ENCODE data around the gene TBX15. TPM values are rescaled to one million over a fixed set of nuclear protein-coding genes. Genes with fewer than 3 reads are reported as not detected.
"Not testable (repeated sequence)": the region's sequence is repeated elsewhere in the genome, so short reads cannot be mapped to it uniquely, and the experiment has no call there.

Gene TBX15
- total RNA-seq, 1 experiment from 2014 or later: 7.0 TPM

DNA sequence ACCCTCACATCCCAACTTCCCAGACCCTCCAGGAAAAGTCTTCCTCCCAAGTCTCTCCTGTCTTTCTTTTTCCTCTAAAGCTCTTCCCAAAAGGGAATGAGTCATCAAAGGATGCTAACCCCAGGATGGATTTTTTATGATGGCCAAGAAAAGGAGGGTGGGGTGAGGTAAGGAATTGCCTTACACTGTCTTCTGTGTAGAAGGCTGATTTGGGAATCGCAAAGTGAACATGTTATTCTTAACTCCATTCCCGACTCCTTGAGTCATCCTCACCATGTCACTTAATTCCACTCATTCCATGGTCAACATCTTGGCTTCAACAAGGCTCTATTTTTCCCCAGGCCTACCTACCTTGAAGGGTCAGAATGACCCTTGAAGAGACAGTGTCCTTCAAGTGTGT is 44.0 kb downstream of the TBX15 start:
- in situ Hi-C loops (cut with HindIII; ENCODE audit: low sequenced_read_pairs): no loop called here
- DNase-seq (ENCODE audit: low spot score): no peak

DNA sequence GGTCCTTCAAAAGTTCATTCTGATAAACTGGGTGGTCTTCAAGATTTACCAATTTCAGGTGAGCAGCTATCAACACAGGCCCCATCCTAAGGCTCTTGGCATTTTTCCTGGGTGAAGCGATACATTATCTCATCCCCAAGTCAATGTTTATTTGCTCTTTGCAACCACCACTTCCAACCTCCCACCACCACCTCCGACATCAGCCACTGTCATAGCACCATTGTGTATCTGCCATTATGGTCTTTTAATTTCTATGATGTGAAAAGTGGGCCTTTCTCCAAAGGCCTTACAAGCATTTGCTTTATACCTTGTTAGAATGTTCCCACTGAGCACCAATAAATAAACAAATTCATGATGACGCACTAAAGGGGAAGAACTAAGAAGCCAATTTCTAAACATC is 47.2 kb downstream of the TBX15 start:
- in situ Hi-C loops (cut with HindIII; ENCODE audit: low sequenced_read_pairs): no loop called here
- no peak for DNase-seq (ENCODE audit: low spot score)

DNA sequence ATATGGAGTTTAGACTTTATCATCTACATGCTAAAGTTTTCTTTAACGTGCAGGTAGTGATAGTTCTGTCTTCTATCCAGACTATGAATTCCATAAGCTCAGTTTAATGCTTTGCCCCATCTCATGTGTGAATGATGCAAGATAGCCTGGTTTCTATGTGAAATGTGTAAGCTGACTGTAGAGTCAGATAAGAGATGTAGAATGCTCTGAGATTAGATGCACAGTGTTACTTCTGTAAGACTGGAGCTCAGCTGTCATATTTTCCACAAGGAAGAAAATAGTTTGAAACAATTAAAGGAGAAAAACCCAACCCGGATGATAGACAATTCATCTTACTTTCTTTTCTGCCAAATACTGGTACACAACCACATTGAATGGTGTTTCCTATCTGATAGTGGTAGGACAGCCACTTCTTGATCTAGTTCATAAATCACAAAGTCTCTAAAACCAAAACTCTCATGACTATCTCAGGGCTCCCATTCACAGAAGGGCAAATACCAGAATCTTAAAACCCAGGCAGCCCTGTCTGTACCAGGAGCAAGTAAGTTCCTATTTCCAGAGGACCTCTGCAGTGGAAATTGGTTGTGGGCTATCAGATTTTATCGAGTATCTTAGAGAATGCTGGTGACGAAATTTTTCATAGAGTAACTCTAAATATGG is 50.6 kb downstream of the TBX15 start:
- in situ Hi-C loops (cut with HindIII; ENCODE audit: low sequenced_read_pairs): no loop called here
- no peak for DNase-seq (ENCODE audit: low spot score)

DNA sequence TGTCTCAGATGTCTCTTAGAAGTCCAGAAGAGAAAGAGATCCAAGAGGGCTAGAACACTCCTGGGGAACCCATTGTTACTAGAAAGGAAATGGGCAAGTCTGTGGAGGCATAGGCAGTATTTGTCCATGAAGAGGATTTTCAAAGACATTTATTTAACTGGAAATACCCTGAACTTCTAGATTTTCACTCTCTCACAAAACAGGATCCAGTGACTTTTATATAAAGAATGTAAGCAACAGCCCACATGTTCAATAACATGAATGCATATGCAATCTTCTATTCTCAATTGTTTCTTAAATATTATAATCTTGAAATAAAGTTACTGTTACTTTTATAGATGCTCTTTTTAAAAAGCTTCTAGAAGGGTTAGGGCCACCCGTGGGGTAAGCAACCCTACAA is 53.4 kb downstream of the TBX15 start:
- in situ Hi-C loops (cut with HindIII; ENCODE audit: low sequenced_read_pairs): no loop called here
- no peak for DNase-seq (ENCODE audit: low spot score)

DNA sequence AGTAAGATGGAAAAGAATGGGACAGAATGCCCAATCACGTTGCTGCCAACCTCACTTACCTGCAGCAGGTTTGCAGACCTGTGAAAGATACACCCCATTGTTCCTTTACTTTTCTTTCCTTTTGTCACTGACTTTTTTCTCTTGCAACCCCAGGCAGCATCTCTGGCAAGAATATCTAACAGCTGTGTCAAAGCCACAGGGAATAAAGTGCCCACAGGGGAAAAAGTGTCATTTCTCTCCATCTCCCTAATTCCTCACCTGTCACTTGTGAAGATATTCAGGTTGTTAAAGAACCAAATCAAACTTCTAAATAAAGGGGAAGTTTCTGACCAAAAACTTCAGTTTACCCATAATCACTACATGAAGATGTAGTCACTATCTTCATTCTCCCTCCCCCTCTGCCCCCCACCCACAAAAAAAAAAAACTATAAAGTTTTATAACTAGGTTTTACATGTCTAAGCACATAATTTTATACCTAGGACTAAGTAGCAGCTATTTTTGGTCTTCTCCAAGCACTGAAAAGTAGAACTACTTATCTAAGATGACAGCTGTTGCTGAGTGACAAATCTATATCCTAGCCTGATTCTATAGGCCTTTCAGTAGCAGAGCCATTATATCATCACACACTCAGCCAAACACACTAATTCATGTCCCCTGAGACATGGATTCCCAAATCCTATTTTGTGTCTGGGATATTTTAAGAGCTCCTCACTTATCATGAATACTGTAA is 54.9 kb downstream of the TBX15 start:
- in situ Hi-C loops (cut with HindIII; ENCODE audit: low sequenced_read_pairs): no loop called here

DNA sequence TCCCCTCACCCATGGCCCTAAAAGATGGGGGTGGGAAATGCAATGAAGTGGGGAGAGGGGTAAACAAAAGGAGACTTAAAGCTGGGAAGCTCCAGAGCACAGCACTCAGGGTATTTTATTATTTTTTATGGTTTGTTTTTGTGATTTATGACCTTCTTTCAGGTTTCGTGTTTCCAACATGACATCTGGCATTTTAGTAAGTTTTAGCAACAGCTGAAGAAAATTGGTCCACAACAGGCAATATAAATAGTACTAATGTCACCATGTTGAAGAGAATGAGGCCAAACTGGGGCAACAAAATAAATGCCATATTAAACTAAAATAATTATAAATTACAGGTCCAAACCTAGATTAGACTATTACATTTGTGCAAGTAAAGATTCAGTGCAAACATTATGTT is 56.3 kb downstream of the TBX15 start:
- in situ Hi-C loops (cut with HindIII; ENCODE audit: low sequenced_read_pairs): no loop called here
- no peak for DNase-seq (ENCODE audit: low spot score)

More for the DNA sequence above, 54.9 kb downstream of the TBX15 start:
- no peak for DNase-seq (ENCODE audit: low spot score)

DNA sequence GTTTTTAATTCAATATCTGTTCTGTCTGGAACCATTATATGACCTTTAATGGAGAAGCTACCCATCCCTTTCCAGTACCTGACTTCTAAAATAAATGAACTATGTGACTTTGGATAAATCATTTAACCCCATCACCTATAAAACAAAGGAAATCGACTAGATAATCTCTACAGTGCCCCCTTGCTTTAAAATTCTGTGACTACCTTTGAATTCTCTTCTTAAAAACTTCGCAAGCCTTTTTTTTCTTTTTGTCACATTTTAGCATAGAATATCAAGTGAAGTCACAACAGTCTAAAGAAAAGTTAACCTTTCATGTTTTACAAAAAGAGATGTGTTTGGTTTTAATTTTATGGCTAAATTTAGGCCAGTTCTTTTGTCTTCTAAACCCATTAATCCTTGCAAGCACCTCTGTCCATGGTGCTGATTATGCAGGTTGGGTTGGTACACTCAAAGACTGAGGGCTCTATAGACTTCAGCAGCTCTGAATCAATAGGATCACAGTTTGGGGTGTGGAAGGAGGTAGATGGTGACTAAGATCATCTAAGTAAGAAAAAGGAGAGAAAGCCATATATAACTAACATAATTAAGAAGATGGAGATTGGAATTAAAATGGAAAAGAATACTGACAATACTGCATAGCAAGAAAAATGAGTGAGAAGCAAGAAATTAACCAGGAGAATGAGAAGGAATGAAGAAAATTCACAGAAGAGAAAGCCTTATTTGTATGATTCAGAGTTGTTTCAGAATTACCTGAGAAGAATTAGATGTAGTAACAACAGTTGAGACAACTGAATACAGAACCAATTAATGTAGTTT is 59.2 kb downstream of the TBX15 start:
- no peak for DNase-seq (ENCODE audit: low spot score)
- in situ Hi-C loops (cut with HindIII; ENCODE audit: low sequenced_read_pairs): no loop called here

DNA sequence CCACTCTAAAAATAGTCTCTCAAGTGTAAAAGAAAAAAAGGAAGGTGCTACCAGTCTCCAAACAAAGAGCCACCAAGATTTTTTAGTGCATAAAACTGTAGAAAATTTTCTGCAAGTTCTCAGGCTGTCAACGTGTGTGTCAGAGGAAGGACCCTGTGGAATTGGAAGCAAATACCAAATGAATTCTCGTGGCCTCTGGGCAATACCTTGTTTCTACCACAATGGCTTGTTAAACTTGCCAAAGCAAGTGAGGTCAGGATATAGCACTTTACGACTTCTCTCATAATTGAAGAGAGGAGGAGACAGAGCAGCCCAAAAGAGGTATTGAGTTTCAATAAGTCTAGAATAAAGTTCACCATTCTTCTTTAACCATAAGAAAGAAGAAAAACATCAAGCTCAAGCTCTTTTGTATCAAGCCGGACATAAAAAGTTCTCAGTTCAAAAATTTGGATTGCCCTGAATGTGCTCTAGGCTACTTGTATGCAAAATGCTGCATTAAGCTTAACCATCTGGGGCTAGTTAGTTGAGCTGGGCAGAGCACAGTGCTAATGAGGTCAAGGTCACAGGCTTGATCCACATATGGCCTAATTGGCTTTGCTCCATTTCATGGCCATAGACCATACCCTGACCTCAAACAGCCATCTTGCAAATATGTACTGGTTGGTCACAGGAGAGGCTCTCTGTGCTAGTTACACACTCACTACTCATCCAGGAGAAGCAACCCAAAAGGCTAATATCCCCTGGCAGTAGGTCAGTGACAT is 60.5 kb downstream of the TBX15 start:
- in situ Hi-C loops (cut with HindIII; ENCODE audit: low sequenced_read_pairs): no loop called here
- DNase-seq (ENCODE audit: low spot score): no peak

DNA sequence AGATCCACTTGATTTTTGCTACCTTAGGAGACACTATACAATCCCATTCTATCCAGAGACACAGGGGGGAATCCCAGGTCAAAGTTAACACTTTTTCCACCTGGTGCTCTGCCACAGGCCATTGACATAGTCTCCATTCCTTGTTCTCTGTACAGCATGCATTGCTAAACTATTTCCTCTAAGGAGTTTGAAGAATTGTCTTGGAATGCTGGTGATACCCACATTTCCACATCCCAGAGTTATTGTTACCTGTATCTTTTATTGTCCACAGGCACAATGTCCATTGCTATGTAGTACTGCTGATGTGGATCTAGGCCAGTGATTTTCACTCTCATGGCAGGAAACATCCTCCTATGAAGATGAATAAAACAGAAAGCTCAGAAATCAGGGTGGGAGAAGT is 61.9 kb downstream of the TBX15 start:
- DNase-seq (ENCODE audit: low spot score): no peak
- in situ Hi-C loops (cut with HindIII; ENCODE audit: low sequenced_read_pairs): no loop called here

DNA sequence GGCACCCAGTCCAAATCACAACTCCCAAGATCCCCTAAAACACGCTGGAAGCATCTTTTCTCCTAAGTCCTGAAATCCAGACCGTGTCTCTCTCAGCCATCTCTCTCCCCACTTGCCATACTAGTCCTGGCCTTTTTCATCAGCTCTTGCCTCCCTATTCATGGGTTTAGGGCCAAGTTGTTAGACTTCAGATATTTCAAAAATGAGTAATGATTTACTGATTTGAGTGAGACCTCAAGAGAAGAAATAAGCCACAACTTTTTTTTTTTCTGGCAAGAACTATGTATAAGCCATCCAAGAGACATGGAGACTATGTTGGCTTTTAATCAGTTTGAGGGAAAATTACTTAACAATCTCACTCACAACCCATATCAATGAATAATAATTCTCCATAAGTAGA is 62.5 kb downstream of the TBX15 start:
- in situ Hi-C loops (cut with HindIII; ENCODE audit: low sequenced_read_pairs): no loop called here
- DNase-seq (ENCODE audit: low spot score): no peak

DNA sequence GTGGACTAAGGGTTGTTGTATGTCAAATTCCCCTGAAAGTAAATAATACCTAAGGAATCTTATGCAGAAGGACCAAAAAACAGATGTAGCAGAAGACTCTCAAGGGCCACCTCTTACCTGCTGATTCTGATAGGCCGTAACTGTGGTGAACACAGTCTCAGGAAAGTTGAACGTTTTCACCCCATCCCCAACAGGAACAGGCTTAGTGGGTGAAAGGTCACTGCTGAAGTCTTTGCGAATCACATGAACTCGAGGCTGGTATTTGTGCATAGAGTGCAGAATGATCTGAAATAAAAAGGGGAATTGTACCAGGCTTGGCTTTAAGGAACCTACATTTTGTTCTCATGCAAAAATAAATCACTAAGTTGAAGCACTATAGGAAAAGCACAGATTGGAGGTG is 64.8 kb downstream of the TBX15 start:
- no peak for DNase-seq (ENCODE audit: low spot score)
- in situ Hi-C loops (cut with HindIII; ENCODE audit: low sequenced_read_pairs): no loop called here

DNA sequence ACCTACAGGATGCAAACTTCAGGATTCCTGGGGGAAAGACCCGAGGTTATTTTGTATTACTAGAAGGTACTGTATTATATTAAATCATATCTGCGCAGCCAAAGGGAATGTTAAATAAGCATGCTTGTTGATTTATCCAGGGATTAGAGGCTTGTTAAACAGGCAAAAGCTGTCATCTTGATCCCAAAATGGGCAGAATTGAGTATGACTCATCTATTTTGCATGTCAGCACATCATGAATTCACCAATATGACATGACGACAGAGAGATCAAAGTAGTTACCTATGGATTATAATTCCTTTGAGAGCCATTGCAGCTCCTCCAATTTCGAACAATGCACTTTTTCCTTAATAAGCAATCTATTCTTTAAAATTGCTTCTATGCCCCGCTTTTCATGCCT is 66.1 kb downstream of the TBX15 start:
- in situ Hi-C loops (cut with HindIII; ENCODE audit: low sequenced_read_pairs): no loop called here
- no peak for DNase-seq (ENCODE audit: low spot score)

DNA sequence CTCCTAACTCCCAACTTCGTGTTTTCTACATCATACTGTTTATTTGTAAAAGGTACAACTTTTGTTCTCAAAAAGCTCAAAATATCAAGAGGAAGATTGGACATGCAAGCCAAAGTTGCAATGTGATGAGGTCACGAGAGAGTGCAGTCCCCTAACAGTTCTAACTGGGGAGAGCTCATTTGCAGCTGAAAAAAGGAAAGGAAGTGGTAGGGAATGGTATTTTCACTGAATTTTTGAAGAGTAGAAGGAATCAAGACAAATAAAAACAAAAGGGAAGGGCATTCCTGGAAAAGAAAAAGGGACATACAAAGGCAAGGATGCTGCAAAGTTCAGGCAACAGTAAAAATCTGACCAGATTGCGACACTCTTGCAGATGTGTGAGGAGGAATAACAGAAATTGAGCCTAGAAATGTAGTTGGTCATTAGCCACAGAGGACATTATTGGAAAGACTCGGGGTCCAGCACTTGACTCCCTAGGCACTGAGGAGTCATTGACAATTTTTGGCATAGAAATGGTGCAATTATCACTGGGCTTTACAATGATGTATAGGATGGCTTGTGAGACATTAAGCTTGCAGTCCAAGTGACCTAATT is 67.9 kb downstream of the TBX15 start:
- no peak for DNase-seq (ENCODE audit: low spot score)
- in situ Hi-C loops (cut with HindIII; ENCODE audit: low sequenced_read_pairs): no loop called here

DNA sequence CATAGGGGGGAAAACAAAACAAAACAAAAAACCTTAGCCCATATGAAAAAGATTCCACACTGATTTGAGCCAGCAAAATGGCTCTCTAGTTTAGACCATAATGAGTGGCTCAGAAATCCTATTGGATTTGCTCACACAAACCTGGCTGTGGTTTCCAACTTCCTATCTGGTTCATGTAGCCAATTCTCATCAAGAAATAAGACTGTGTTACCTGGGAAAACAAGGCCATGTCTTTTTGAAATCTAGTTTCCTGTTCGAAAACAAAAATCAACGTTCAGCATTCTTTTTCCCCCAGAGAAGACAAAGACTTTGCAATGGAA is 69.2 kb downstream of the TBX15 start:
- in situ Hi-C loops (cut with HindIII; ENCODE audit: low sequenced_read_pairs): no loop called here
- DNase-seq (ENCODE audit: low spot score): no peak

DNA sequence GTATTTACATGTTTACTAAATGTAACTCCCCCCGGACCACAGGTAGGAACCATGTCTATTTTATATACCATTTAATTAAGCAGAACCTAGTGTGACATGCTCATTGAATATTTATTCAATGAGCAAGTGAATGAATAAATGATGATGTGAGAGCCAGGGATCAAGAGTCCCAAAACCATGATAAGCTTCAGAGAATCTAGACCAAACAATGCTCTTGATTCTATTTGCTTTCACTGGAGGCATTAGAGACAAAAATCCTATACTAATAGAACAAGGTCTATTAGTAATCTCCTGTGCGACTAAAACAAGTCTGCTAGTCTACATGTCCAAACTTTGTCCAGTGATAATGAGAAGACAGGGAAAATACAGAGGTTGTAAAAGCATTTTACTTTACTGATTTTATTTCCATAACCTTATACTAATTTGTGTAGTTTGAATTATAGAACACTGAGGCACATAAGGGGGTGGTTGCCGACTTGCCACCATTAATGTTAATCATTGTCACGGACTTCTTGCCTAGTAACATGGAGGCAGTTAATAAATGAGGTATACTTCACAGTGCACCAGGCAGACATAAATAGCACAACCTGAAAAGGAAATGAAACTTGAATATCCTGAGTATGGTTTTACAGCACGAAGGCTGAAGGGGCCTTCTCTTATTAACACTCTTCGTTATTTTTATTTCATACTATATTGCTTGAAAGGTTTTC is 69.8 kb downstream of the TBX15 start:
- DNase-seq (ENCODE audit: low spot score): no peak
- in situ Hi-C loops (cut with HindIII; ENCODE audit: low sequenced_read_pairs): no loop called here

DNA sequence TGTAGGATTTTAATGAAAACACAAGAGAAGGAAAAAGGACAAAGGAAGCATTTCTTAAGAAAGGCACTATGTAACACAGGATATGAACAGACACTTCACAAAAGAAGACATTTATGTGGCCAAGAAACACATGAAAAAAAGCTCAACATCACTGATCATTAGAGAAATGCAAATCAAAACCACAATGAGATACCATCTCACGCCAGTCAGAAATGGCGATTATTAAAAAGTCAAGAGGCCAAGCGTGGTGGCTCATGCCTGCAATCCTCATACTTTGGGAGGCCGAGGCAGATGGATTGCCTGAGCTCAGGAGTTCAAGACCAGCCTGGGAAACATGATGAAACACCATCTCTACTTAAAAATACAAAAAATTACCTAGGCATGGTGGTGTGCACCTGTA is 71.8 kb downstream of the TBX15 start:
- in situ Hi-C loops (cut with HindIII; ENCODE audit: low sequenced_read_pairs); DNase-seq (ENCODE audit: low spot score): not testable (repeated sequence)

DNA sequence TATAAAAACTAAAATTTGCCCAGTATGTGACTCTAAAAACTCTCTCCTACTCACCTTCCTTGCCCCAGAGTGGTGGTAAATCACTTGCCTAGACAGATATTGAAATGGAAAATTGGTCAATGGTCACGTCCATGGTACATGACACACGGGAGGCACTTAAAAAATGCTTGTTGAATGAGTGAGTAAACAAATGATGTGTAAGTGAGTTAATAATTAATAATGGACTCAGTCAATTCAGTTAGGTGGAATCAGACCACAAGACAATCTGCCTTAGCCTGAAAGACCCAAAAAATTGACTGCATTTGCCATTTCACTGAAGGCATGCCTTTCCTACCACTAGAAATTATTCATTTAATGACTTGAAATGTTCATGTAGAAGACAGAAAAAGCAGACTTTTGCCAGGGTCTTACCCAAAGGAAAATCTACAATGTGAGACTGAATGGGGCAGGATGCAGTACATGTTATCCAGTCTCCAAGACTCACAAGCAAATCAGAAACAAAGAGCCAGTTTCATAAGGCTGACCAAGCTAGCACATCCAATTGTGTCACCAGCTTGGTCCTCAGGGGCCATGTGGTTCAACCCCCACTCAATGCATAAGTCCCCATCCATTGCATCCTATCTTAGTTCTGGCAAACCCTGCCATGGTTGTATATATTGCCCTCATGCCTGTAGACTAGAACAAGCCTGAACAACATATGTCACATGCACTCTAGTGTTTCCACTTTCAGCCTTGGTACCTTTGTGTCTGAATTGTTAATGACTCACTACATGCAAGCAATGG is 73.6 kb downstream of the TBX15 start:
- in situ Hi-C loops (cut with HindIII; ENCODE audit: low sequenced_read_pairs): no loop called here
- no peak for DNase-seq (ENCODE audit: low spot score)

DNA sequence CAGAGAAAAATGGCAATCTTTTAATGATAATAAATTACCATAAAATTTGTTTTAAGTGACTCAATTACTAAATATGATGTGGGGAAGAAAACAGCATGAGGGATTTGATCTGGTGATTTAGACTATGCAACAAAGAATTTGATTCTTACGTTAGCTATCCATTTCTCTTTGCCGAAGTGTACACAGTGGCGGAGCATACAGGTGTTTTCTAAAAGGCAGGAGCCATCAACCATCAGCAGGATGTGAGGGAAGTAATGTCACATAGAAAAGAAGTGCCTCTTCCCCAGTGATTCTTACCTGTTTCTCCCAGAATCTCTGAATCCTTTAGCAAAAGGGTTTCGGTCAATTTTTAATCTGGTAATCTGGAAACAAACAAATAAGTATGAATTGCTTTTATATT is 74.3 kb downstream of the TBX15 start:
- in situ Hi-C loops (cut with HindIII; ENCODE audit: low sequenced_read_pairs): no loop called here
- DNase-seq (ENCODE audit: low spot score): no peak
